Left colon (tissue), 2 donors: ENCODE measurements around the gene KLHL8. TPM values are rescaled to one million over a fixed set of nuclear protein-coding genes. Genes with fewer than 3 reads are reported as not detected.
"Not testable (repeated sequence)": the region's sequence is repeated elsewhere in the genome, so short reads cannot be mapped to it uniquely, and the experiment has no call there.

ENCODE experiments used
- ATAC-seq: fragments of 200-7000 bp; cut with Tn5 transposase; one replicate; pipeline ENCODE4 v1.9.1; 2020; ENCODE audit warnings: mild to moderate bottlenecking, moderate library complexity
- DNase-seq, 2 donors: peaks; one replicate each; pipeline ENCODE4 v3.0.0-alpha.2; 2020
- intact Hi-C, 2 donors: fragments of 100-400 bp; cut with DNase I in 1 of 2; cut with micrococcal nuclease in 1 of 2; formaldehyde crosslinking; loops; one replicate each; pipeline versions ENCODE4 v1.11.2 to v1.14.0; 2022; cut with DNase I, micrococcal nuclease
- total RNA-seq, 2 donors: library from RNA; stranded (reverse); fragmentation: NEBNext Ultra II Directional; extraction: Animal tissue kit (Norgen Biotek cat#: 25700); gene quantifications; one replicate each; pipeline ENCODE4 v1.2.1, GENCODE V29; 2021
- donor health status: DM: no; HTN: no; CAD: no.
- donor health status: DM: yes; HTN: yes; CAD: no.

The KLHL8 gene
- total RNA-seq, 2 donors from 2014 or later: 19.1 to 22.5 TPM

DNA sequence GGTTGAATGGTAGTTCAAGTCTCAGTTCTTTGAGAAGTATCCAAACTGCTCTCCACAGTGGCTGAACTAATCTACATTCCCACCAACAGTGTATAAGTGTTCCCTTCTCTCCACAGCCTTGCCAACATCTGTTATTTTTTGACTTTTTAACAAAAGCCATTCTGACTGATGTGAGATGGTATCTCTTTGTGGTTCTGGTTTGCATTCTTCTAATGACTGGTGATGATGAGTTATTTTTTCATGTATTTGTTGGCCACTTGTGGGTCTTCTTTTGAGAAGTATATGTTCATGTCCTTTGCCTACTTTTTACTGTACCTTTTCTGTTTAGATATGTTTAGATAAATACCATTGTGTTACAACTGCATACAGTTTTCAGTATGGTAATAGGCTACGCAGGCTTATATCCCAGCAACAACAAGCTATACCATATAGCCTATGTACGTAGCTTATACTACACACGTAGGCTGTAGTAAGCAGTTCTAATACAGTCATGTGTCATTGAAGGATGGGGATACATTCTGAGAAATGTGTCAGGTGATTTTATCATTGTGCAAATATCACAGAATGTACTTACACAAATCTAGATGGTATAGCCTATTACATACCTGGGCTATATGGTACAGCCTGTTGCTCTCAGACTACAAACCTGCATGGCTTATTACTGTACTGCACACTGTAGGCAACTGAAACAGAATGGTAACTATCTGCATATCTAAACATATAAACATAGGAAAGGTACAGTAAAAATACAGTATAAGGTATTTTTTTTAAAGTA is 28.1 kb downstream of the KLHL8 start:
- no peak for DNase-seq
- no peak for ATAC-seq
- intact Hi-C loops: no loop called here

DNA sequence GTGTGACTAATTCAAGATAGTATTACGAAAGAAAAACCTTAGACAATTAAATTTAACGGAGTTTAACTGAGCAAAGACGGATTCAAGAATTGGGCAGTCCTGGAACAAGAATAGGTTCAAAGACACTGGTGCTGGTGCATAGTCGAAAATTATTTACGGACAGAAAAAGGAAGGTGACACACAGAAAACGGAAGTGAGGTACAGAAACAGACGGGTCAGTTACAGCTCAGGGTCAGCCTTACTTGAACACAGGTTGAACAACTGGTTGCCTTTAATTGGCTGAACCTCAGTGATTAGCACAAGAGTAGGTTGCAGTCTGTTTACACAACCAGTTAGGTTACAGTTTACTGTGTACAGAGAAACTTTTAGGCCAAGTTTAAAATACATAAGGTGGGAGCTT is 31.5 kb downstream of the KLHL8 start:
- intact Hi-C loops: no loop called here
- DNase-seq (no peak), ATAC-seq (no peak)

DNA sequence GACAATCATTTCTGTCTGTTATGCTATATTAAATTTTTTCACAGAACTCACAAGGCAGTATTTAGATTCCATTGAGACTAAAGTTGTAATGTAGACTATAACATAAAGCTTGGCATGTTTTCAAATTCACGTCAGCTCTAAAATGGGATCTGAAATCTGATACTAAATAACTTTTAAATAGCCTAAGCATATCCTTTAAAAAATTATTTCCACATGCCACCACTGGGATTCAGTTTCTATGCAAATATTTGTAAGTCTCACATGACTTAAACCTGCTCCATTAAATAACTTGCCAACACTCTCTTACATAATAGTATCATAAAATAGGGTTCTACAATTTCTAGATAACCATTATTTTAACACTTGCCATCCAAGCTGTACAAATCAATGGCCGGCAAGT is 32.4 kb downstream of the KLHL8 start:
- ATAC-seq (no peak), DNase-seq (no peak)
- intact Hi-C loops: no loop called here

DNA sequence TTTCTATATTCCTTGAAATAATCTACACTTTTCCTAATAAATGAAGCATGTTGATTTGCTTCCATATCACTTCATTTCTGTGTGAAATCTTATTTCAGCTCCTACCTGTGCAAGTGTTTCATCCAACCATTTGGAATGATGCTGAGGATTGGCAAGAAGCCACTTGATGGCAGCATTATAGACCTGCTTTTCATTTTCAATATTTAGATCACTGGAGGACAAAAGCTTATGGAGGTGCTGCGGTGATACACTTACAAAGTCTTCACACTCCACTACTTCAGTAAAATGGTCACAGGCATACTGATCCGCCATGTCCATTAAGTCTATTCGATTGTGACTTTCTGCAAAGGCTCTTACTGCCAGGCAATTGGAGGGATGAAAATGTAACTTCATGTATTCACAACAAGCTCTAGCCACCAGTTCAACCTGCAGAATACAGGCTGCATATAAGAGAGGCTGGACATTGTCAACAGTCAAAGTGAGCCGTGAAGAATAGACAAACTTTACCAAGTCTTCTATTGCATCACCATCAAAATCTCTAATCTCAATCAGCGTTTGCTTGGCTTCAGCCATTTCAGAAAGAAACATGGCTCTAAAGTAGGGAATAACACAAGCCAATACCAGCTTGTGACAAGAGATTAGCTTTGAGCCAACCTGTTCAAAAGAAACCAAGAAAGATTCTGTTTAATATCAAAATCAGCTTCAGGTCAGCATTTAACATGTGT is 35.1 kb downstream of the KLHL8 start:
- DNase-seq: no peak
- no peak for ATAC-seq
- intact Hi-C loops: no loop called here

DNA sequence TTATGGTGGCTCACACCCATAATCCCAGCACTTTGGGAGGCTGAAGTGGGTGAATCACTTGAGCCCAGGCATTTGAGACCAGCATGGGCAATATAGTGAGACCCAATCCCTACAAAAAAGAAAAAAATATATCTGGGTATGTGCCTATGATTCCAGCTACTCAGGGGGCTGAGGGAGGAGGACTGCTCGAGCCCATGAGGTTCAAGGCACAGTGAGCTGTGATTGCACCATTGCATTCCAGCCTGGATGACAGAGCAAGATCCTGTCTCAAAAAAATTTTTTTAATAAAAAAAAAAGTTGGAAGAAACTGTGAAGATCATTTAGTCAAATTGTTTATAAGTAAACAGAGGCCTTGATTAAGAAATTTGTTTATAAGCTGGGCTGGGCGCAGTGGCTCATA is 39.7 kb downstream of the KLHL8 start:
- intact Hi-C loops: no loop called here
- no peak for ATAC-seq
- no peak for DNase-seq

DNA sequence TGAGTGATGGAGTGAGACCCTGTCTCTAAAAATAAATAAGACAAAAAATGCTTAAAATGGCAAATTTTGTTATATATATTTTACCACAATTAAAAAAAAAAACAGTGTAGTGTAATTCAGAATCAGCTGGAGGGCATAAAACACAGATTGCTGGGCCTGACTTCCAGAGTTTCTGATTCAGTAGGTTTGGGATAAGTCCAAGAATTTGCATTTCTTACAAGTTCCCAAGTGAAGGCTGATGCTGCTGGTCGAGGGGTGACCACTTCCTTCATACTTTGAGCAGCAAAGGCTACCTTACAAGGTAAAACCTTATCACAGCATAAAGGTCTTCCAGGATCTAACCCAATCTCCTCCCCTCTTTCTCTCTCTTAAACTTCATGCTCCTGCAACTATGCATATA is 40.7 kb downstream of the KLHL8 start:
- DNase-seq (no peak), ATAC-seq (no peak)
- intact Hi-C loops: no loop called here

DNA sequence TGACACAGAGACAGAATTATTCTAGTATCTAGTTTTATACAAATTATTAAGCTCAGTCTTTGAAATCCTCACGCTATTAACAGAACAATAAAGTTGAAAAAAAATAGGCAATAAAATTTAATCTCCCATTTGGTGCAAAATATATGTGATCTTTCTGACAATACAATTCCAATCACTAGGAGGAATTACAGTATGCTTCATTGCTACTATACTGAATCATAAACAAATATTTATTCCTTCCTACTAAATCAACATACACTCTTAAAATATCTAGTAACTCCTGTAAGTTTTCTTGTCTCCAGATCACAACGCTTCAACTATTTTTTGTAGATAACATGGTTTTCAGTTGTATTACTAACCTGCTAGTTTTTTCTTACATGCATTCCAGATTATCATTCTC is 45.7 kb downstream of the KLHL8 start:
- ATAC-seq: no peak
- no peak for DNase-seq
- intact Hi-C loops: no loop called here

DNA sequence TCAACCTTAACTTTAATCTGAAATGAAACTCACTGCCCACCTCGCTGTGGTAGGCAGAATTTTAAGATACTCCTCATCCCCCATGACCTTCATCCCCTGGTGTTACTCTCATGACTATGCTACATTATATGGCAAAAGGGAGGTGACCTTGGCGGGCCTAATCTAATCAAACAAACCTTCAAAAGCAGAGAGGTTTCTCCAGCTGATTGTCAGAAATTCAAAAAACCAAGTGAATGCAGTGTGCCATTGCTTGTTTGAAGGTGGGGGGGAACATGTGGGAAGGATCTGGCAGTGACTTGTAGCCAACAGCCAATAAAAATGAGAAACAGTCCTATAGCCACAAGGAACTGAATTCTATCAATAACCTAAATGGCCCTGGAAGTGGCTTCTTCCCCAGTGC is 48.5 kb downstream of the KLHL8 start:
- no peak for DNase-seq
- intact Hi-C loops: no loop called here
- no peak for ATAC-seq

DNA sequence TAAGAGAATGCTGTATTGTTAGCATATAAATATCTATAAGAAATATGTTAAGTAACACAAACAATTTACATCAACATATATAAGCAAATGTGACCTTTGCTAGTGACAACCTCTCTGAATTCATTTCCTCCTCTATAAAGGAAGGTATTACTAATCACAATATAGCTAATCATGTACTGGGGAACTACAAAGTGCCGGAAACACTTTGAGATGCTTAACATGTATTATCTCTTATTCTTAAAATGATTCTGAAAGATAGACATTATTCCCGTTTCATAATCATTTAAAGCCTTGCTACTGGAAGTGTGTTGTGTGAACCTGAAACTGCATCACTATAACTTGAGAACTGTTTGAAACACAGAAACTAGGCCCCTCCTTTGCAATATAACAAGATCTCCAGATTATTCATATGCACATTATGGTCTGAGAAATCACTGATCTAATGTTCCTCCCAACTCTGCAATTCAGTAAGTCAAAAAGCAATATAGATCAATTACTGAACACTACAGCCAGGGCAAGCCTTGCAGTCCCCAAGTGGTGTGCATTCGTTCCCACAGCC is 54.0 kb downstream of the KLHL8 start:
- DNase-seq (no peak), ATAC-seq (no peak)
- intact Hi-C loops: no loop called here

DNA sequence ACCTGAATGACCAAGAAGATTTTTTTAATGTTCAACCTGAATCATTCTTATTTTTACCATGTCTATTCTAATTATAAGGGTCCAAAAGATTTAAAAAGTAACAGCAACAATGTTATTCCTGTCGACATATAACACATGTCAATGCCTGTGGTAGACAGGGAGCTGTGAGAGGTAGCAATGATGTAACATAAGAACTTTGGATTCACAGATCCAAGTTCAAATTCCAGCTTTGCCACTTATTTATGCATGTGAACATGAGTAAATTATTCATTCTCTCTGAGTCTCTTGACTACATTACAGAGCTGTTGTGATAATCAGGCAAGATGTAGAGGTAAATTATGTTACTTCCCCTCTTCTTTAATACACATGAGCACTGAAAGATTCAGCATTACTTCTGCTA is 54.5 kb downstream of the KLHL8 start:
- ATAC-seq (no peak), DNase-seq (no peak)
- intact Hi-C loops: no loop called here

DNA sequence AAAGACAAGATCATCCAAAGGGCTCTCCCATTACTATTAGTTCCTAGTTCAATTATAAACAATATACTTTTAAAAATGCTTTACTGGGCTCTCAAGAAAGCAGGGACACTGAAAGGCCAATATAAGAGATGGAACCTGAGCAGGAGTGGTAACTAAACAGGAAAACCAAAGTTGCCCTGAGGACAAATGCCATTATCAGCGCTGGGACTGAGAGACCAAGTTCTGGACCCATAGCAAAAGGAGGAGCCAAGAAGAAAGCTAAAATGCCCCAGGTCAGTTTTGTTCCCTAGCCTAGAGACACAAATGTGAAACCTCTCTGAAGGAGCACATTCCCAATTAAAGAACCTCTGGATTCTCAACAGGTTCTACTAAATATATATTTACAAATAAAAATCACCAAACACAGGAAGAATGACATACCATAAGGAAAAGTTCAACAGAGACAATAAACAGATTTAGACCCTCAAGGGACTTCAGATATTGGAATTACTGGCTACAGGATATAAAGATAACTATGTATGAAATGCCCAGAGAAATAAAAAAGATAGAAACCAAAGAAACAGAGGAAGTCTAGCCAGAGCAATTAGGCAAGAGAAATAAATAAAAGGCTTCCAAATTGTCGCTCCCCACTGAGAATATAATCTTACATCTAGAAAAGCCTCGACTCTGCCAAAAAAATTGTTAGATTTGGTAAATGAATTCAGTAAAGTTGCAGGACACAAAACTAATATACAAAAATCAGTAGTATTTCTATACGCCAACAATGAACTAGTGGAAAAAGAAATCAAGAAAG is 67.1 kb downstream of the KLHL8 start:
- intact Hi-C loops: loop anchor here in 1 of 2 donors (10.0 kb wide), 1 partner anchor 82 kb away; no protein-coding TSS in a partner anchor
- DNase-seq (no peak), ATAC-seq (no peak)

DNA sequence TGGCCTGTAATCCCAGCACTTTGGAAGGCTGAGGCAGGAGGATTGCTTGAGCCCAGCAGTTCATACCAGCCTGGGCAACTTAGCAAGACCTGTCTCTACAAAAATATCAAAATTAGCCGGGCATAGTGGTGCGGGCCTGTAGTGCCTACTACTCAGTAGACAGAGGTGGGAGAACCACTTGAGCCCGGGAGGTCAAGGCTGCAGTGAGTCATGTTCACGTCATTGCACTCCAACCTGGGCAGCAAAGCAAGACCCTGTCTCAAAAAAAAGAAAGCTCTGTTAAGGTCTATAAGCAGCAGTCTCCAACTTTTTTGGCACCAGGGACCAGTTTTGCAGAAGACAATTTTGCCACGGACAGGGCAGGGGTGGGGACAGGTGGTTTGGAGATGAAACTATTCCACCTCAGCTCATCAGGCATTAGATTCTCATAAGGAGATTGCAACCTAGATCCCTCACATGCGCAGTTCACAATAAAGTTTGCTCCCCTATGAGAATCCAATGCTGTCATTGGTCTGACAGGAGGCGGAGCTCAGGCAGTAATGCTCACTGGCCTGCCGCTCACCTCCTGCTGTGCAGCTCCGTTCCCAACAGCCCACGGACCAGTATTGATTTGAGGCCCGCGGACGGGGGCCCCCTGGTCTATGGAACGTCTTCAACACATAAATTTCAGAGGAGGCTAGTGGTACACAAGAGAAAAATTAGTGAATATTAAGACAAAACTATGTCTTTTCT is 67.9 kb downstream of the KLHL8 start:
- intact Hi-C loops: loop anchor here in 1 of 2 donors (10.0 kb wide), 1 partner anchor 82 kb away; no protein-coding TSS in a partner anchor
- ATAC-seq (peak; percentile 15), DNase-seq (no peak)

DNA sequence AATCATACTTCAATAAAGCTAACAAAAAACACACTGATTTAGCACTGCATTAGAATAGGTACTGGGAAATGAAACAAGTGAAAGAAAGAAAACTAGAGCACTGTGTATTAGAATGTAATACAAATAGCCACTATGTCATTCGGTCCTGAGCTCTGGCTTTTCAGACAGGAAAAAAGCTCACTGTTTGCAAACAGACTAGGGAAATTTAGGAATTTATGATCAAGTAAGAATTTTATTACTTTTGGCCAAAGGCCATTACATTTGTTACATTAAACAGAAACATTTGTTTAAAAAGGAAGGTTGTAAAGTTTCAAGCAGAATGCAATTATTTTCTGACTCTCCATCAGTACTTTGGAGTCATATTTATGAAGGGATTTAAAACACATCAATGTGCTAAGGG is 68.7 kb downstream of the KLHL8 start:
- DNase-seq: no peak
- ATAC-seq: peak; percentile 49
- intact Hi-C loops: loop anchor here (2.0 to 10.0 kb wide), 2 partner anchors 83 kb away; no protein-coding TSS in a partner anchor

DNA sequence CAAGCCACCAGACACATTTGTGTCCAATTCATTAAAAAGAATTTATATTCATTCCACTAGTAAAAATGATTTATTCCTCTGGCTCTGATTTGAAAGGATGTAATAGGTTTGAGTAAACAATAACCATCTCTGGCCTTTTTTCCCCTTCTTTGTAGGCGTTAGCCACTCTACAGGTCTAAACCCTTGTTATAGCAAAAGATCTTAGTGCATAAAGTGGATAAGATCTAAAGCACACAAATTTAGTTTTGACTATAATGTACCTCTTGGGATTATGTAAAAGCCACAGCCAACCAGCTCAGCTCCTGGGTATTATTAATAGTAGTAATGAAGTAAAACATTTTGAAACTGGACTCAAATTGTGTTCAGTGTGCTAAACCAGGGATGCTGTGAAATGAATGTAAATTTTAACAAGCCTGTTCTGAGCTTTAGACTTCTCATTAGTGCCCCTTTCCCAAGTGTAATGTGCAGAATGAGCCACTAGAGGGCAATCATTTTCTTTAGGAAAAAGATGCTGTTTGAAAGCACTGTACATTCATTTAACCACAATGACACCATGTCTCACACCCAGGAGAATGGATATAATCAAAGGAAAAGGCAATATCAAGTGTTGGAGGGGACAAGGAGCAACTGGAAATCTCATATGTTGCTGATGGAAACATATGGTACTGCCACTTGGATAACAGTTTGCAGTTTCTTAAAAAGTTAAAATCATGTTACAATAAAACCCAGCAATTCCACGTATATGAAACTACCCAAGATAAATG is 69.7 kb downstream of the KLHL8 start:
- intact Hi-C loops: loop anchor here (2.0 to 10.0 kb wide), 2 partner anchors 84 kb away; no protein-coding TSS in a partner anchor
- ATAC-seq: peak; percentile 80
- peak in 1 of 2 donors; percentile 22 for DNase-seq

DNA sequence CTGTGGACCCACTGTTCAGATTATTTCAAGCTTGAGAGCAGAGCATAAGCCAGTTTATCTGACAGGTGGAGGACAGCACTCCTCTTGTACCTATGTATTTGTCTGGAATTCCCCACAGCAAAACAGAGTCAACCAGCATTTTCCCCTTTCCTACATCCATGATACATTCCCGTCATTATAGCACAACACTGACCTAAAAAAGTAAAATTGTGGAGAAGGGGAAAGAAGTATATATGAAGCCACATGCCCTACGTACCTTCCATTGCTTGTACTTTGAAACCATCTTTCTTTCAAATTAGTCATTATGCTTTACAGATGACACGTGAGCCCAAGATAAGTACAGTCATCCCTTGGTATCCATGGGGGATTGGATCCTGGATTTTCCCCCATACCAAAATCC is 73.3 kb downstream of the KLHL8 start:
- intact Hi-C loops: no loop called here
- ATAC-seq: no peak
- DNase-seq: no peak

DNA sequence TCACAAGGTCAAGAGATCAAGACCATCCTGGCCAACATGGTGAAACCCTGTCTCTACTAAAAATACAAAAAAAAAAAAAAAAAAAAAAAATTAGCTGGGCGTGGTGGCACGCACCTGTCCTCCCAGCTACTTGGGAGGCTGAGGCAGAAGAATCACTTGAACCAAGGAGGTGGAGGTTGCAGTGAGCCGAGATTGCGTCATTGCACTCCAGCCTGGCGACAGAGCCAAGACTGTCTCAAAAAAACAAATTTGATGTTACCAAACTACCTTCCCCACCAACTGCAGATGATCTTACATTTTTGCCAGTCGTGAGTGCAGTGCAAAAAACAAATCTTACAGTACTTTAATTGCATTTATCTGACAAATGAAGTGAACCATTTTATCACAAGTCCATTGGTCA is 74.5 kb downstream of the KLHL8 start:
- ATAC-seq, DNase-seq, intact Hi-C loops: not testable (repeated sequence)

DNA sequence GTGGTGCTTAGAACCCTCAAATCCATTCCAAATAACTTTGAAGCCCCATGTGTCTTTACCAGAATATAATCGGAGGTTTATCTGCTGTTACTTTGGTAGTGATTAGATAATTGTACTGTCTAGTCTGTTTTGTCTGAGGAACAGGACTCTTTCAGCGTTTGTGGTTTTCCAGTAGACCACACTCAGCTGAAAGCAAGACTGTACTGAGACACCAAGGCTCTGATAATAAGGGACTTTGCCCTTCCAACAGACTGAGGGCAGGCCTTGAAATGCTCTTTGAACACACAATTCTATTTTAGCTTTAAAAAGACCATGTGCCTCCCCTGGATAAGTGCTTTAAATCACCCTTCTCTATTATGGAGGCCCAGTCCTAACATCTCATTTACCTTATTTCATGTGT is 76.1 kb downstream of the KLHL8 start:
- DNase-seq (no peak), ATAC-seq (peak; percentile 24)
- intact Hi-C loops: no loop called here

DNA sequence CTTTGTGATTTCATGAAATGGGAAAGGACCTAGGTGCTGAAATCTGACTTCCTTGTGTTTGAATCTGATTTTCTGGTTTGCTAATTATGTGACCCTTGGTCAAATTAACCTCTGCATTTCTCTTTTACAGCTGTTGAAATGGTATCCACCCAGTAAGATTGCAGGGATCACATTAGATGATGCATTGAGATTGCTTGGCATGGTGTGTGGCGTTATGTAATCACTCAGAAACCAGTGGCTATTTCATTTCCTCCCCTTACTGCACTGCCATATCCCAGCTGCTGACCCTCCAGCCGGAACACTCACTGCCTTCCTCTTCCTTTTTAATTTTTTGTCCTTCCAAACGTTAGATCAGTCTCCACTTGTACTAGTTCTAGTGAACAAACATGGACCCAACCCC is 79.0 kb downstream of the KLHL8 start:
- ATAC-seq (peak; percentile 93), DNase-seq (peak; percentile 32 to 53)
- intact Hi-C loops: no loop called here
